ENCODE measurements around the gene MACROD2. TPM values are rescaled to one million over a fixed set of nuclear protein-coding genes. Genes with fewer than 3 reads are reported as not detected.

Gene MACROD2
- total and polyA plus RNA-seq, 2 experiments from 2014 or later = 2.8 to 4.3 TPM

DNA sequence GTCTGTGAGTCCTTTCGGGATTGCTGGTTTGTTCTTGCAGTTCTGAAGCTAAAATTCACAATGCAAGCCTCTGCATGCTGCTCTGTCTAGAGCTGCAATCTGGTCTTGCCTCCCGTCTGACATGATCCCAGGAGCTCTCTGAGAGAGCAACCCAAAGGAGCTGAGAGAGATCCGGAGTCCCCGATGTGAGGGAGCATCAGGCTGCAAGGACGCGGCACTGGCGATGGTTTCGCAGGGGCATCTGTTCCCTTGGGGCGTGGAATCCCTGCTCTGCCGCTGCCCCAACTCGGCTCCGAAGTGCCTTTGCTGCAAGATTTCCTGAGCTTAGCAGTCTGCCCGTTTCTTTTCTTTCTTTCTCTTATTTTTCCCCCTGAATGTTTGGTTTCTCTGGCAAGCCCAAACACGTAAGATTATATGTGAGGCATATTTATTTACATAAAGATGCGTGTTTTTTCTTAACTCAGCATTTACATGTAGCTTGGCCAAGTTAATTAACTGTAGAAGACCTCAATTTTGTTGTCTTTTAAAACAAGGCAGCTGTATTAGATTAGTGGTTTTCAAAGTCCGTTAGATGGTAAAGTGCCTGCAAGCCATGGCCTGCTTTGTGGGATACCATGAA lies 1704.9 kb downstream of the MACROD2 start:
- H3K9me3 Mint-ChIP-seq = no peaks in the 10 kb centered on the region; the same call in 1 of the 3 replicates
- ATAC-seq (peak; percentile 28; the same call in 1 of the 3 replicates), DNase-seq (ENCODE audit: low spot score) (peak; percentile 6)
- H3K4me1 Mint-ChIP-seq = no peaks in the 10 kb centered on the region
- Histone ChIP-seq H3K27ac (ENCODE audit: low read depth) (no peak overlapping the region), H3F3A (replicated peaks; ENCODE audit: low read depth) (no peaks in the 10 kb centered on the region), H3K79me2 (replicated peaks; ENCODE audit: insufficient read depth) (no peaks in the 10 kb centered on the region), H4K20me1 (replicated peaks; ENCODE audit: insufficient read depth) (no peaks in the 10 kb centered on the region), H3K4me1 (ENCODE audit: insufficient read depth) (no peaks in the 10 kb centered on the region), H3K9me2 (ENCODE audit: insufficient read depth) (0 out of 2 replicates have a peak, but pooled peaks cover 3% of the 10 kb centered on the region), H3K36me3 (ENCODE audit: insufficient read depth) (no peaks in the 10 kb centered on the region), H2AFZ (peak overlapping the region; percentile 72), H3K4me3 (no peak overlapping the region), H3K4me2 (no peak overlapping the region), H3K27me3 (ENCODE audit: insufficient read depth) (no peaks in the 10 kb centered on the region)
- H3K27me3 Mint-ChIP-seq (ENCODE audit: insufficient read depth, low read depth, poor library complexity) = peaks cover 1% of the 10 kb centered on the region
- TF ChIP-seq, protein P1, sequence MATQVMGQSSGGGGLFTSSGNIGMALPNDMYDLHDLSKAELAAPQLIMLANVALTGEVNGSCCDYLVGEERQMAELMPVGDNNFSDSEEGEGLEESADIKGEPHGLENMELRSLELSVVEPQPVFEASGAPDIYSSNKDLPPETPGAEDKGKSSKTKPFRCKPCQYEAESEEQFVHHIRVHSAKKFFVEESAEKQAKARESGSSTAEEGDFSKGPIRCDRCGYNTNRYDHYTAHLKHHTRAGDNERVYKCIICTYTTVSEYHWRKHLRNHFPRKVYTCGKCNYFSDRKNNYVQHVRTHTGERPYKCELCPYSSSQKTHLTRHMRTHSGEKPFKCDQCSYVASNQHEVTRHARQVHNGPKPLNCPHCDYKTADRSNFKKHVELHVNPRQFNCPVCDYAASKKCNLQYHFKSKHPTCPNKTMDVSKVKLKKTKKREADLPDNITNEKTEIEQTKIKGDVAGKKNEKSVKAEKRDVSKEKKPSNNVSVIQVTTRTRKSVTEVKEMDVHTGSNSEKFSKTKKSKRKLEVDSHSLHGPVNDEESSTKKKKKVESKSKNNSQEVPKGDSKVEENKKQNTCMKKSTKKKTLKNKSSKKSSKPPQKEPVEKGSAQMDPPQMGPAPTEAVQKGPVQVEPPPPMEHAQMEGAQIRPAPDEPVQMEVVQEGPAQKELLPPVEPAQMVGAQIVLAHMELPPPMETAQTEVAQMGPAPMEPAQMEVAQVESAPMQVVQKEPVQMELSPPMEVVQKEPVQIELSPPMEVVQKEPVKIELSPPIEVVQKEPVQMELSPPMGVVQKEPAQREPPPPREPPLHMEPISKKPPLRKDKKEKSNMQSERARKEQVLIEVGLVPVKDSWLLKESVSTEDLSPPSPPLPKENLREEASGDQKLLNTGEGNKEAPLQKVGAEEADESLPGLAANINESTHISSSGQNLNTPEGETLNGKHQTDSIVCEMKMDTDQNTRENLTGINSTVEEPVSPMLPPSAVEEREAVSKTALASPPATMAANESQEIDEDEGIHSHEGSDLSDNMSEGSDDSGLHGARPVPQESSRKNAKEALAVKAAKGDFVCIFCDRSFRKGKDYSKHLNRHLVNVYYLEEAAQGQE (IDR thresholded peaks at IDR 0.05; ENCODE audit: unreplicated experiment) = no peak
- TF ChIP-seq POLR2AphosphoS5 (IDR thresholded peaks at IDR 0.05; ENCODE audit: low read depth) (no peak), NANOG (IDR thresholded peaks at IDR 0.05; ENCODE audit: borderline replicate concordance) (no peak), JUNB (IDR thresholded peaks at IDR 0.05; ENCODE audit: unreplicated experiment) (no peak), ZNF331 (CRISPR knock-in tag; IDR thresholded peaks at IDR 0.05; ENCODE audit: low read depth) (no peak), STAT1 (IDR thresholded peaks at IDR 0.05; ENCODE audit: unreplicated experiment) (no peak), CREB1 (CRISPR knock-in tag; IDR thresholded peaks at IDR 0.05; ENCODE audit: low read depth) (no peak), EZH2phosphoT487 (IDR thresholded peaks at IDR 0.05; ENCODE audit: unreplicated experiment) (no peak), EZH2 (IDR thresholded peaks at IDR 0.05; ENCODE audit: low read depth, unreplicated experiment) (no peak), ZNF114 (CRISPR knock-in tag; IDR thresholded peaks at IDR 0.05) (no peak)
- TF ChIP-seq, protein P2, sequence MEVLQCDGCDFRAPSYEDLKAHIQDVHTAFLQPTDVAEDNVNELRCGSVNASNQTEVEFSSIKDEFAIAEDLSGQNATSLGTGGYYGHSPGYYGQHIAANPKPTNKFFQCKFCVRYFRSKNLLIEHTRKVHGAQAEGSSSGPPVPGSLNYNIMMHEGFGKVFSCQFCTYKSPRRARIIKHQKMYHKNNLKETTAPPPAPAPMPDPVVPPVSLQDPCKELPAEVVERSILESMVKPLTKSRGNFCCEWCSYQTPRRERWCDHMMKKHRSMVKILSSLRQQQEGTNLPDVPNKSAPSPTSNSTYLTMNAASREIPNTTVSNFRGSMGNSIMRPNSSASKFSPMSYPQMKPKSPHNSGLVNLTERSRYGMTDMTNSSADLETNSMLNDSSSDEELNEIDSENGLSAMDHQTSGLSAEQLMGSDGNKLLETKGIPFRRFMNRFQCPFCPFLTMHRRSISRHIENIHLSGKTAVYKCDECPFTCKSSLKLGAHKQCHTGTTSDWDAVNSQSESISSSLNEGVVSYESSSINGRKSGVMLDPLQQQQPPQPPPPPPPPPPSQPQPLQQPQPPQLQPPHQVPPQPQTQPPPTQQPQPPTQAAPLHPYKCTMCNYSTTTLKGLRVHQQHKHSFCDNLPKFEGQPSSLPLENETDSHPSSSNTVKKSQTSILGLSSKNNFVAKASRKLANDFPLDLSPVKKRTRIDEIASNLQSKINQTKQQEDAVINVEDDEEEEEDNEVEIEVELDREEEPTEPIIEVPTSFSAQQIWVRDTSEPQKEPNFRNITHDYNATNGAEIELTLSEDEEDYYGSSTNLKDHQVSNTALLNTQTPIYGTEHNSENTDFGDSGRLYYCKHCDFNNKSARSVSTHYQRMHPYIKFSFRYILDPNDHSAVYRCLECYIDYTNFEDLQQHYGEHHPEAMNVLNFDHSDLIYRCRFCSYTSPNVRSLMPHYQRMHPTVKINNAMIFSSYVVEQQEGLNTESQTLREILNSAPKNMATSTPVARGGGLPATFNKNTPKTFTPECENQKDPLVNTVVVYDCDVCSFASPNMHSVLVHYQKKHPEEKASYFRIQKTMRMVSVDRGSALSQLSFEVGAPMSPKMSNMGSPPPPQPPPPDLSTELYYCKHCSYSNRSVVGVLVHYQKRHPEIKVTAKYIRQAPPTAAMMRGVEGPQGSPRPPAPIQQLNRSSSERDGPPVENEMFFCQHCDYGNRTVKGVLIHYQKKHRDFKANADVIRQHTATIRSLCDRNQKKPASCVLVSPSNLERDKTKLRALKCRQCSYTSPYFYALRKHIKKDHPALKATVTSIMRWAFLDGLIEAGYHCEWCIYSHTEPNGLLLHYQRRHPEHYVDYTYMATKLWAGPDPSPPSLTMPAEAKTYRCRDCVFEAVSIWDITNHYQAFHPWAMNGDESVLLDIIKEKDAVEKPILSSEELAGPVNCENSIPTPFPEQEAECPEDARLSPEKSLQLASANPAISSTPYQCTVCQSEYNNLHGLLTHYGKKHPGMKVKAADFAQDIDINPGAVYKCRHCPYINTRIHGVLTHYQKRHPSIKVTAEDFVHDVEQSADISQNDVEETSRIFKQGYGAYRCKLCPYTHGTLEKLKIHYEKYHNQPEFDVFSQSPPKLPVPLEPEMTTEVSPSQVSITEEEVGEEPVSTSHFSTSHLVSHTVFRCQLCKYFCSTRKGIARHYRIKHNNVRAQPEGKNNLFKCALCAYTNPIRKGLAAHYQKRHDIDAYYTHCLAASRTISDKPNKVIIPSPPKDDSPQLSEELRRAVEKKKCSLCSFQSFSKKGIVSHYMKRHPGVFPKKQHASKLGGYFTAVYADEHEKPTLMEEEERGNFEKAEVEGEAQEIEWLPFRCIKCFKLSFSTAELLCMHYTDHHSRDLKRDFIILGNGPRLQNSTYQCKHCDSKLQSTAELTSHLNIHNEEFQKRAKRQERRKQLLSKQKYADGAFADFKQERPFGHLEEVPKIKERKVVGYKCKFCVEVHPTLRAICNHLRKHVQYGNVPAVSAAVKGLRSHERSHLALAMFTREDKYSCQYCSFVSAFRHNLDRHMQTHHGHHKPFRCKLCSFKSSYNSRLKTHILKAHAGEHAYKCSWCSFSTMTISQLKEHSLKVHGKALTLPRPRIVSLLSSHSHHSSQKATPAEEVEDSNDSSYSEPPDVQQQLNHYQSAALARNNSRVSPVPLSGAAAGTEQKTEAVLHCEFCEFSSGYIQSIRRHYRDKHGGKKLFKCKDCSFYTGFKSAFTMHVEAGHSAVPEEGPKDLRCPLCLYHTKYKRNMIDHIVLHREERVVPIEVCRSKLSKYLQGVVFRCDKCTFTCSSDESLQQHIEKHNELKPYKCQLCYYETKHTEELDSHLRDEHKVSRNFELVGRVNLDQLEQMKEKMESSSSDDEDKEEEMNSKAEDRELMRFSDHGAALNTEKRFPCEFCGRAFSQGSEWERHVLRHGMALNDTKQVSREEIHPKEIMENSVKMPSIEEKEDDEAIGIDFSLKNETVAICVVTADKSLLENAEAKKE (CRISPR knock-in tag; IDR thresholded peaks at IDR 0.05) = no peak
- TF ChIP-seq, protein P3, sequence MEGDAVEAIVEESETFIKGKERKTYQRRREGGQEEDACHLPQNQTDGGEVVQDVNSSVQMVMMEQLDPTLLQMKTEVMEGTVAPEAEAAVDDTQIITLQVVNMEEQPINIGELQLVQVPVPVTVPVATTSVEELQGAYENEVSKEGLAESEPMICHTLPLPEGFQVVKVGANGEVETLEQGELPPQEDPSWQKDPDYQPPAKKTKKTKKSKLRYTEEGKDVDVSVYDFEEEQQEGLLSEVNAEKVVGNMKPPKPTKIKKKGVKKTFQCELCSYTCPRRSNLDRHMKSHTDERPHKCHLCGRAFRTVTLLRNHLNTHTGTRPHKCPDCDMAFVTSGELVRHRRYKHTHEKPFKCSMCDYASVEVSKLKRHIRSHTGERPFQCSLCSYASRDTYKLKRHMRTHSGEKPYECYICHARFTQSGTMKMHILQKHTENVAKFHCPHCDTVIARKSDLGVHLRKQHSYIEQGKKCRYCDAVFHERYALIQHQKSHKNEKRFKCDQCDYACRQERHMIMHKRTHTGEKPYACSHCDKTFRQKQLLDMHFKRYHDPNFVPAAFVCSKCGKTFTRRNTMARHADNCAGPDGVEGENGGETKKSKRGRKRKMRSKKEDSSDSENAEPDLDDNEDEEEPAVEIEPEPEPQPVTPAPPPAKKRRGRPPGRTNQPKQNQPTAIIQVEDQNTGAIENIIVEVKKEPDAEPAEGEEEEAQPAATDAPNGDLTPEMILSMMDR (conservative IDR thresholded peaks at IDR 0.05; ENCODE audit: low read depth in 2 of 2) = no peak
- TF ChIP-seq, protein P4, sequence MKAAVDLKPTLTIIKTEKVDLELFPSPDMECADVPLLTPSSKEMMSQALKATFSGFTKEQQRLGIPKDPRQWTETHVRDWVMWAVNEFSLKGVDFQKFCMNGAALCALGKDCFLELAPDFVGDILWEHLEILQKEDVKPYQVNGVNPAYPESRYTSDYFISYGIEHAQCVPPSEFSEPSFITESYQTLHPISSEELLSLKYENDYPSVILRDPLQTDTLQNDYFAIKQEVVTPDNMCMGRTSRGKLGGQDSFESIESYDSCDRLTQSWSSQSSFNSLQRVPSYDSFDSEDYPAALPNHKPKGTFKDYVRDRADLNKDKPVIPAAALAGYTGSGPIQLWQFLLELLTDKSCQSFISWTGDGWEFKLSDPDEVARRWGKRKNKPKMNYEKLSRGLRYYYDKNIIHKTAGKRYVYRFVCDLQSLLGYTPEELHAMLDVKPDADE (IDR thresholded peaks at IDR 0.05) = no peak
- H3K4me3 Mint-ChIP-seq = no peak overlapping the region
- no peaks in the 10 kb centered on the region; the same call in 2 of the 3 replicates for H3K36me3 Mint-ChIP-seq (ENCODE audit: low read depth)
- H3K27ac Mint-ChIP-seq = no peak overlapping the region

Measured in GM23338 (cell line).